Ovary (tissue), 9 donors: ENCODE data around the gene KCNA5. TPM values are rescaled to one million over a fixed set of nuclear protein-coding genes. Genes with fewer than 3 reads are reported as not detected.

ENCODE experiments used
- DNase-seq, 5 donors: peaks; one replicate each; pipeline ENCODE4 v3.0.0-alpha.2; 2019 to 2020
- H3K27ac ChIP-seq, 2 donors: fragments of 200-600 bp; one replicate each; pipeline versions ENCODE4 v1.5.1 to v1.8.0; 2019 to 2022
- H3K27me3 ChIP-seq: fragments of 200-600 bp; one replicate; pipeline ENCODE4 v1.8.0; 2022
- H3K36me3 ChIP-seq: fragments of 200-600 bp; sonication (generic); one replicate; pipeline ENCODE4 v1.5.1; 2019
- H3K4me1 ChIP-seq: one replicate; pipeline ENCODE4 v1.8.1; 2013; ENCODE audit warnings: mild to moderate bottlenecking, moderate library complexity; ENCODE audit not compliant: insufficient read depth
- H3K4me3 ChIP-seq: fragments of 200-600 bp; sonication (generic); one replicate; pipeline ENCODE4 v1.5.1; 2017
- H3K9me3 ChIP-seq, 2 donors: fragments of 200-600 bp in 1 of 2; sonication (generic) in 1 of 2; one replicate each; pipeline versions ENCODE4 v1.5.1 to v1.8.1; 2013 to 2019; ENCODE audit warnings: mild to moderate bottlenecking in 1 of 2, moderate library complexity in 1 of 2
- EP300 ChIP-seq: sonication (generic); formaldehyde crosslinking; IDR thresholded peaks from one replicate; pipeline ENCODE4 v1.6.1; 2017; ENCODE audit warnings: antibody characterized with exemption
- POLR2A ChIP-seq: fragments of 450-650 bp; IDR thresholded peaks from one replicate; pipeline ENCODE4 v1.6.1; 2017; ENCODE audit warnings: antibody characterized with exemption, mild to moderate bottlenecking, moderate library complexity
- WGBS, 3 donors: extraction: QIAGEN DNeasy Blood & Tissue Kit in 1 of 3; methylation state at CpG; one replicate each; pipeline versions ENCODE4 v1.1.5 to v1.1.7; 2013 to 2017; 5-methylcytosine and 5-hydroxymethylcytosine counted together
- intact Hi-C, 4 donors: fragments of 100-400 bp; cut with DNase I; formaldehyde crosslinking; loops; one replicate each; pipeline versions ENCODE4 v1.11.0 to v1.15.1; 2022 to 2023
- polyA plus RNA-seq, 2 donors: library from polyadenylated mRNA; stranded (reverse); fragments of 200-250 nt in 1 of 2; fragments of 350-450 nt in 1 of 2; fragmentation: Illumina TruSeq in 1 of 2; extraction: RNeasy Lipid Tissue Mini Kit (QIAGEN cat#74804) in 1 of 2; gene quantifications; one replicate each; pipeline ENCODE4 v1.2.3, GENCODE V29; 2013 to 2014
- total RNA-seq, 7 donors: library from RNA; depleted of rRNA in 2 of 7; stranded (reverse); fragments of >200 nt in 2 of 7; fragmentation: NEBNext Ultra II Directional in 3 of 7; extraction: Animal tissue kit (Norgen Biotek cat#: 25700) in 3 of 7; gene quantifications; one replicate each; pipeline versions ENCODE4 v1.1.0 to v1.2.4, GENCODE V29; 2016 to 2023
- TF ChIP-seq, protein P1 (sequence below), 3 donors: fragments of 450-650 bp in 2 of 3; fragments of 200-600 bp in 1 of 3; IDR thresholded peaks; one replicate each; pipeline versions ENCODE4 v1.5.1 to v1.8.0; 2016 to 2022; ENCODE audit warnings: antibody characterized with exemption in 3 of 3, mild to moderate bottlenecking in 1 of 3
- donor health status: DM: no; HTN: no; CAD: no; lungs with moderate emphysema.
- donor health status: DM: no; HTN: no; CAD: no.
- donor health status: Bipolar disorder and iron deficiency.
- donor health status: DM: yes; HTN: yes; CAD: no.
- donor health status: DM: no; HTN: no; CAD: no.
- donor health status: DM: yes; HTN: yes; CAD: no.

KCNA5 gene
- total and polyA plus RNA-seq, 9 donors: 0.34 to 3.5 (median 0.74) TPM

- DNase-seq: no peak
- TF ChIP-seq, protein P1, sequence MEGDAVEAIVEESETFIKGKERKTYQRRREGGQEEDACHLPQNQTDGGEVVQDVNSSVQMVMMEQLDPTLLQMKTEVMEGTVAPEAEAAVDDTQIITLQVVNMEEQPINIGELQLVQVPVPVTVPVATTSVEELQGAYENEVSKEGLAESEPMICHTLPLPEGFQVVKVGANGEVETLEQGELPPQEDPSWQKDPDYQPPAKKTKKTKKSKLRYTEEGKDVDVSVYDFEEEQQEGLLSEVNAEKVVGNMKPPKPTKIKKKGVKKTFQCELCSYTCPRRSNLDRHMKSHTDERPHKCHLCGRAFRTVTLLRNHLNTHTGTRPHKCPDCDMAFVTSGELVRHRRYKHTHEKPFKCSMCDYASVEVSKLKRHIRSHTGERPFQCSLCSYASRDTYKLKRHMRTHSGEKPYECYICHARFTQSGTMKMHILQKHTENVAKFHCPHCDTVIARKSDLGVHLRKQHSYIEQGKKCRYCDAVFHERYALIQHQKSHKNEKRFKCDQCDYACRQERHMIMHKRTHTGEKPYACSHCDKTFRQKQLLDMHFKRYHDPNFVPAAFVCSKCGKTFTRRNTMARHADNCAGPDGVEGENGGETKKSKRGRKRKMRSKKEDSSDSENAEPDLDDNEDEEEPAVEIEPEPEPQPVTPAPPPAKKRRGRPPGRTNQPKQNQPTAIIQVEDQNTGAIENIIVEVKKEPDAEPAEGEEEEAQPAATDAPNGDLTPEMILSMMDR (IDR thresholded peaks at IDR 0.05): no peak
- TF ChIP-seq POLR2A (no peak), EP300 (no peak)
- no peaks in the 10 kb centered on the region for H3K4me1 ChIP-seq
- no peak overlapping the region for H3K27ac ChIP-seq
- H3K9me3 ChIP-seq: no peaks in the 10 kb centered on the region
- no peaks in the 10 kb centered on the region for H3K27me3 ChIP-seq
- H3K36me3 ChIP-seq: no peaks in the 10 kb centered on the region
- no peak overlapping the region for H3K4me3 ChIP-seq
- intact Hi-C loops: loop anchor here in 1 of 4 donors (10.0 kb wide), 1 partner anchor 215 kb away; no protein-coding TSS in a partner anchor
- WGBS, 3 donors: 44 to 58% (median 52%) methylated on average over 3 of the region's 3 CpGs
These were observed 26.4 kb downstream of the KCNA5 start for GRCh38 chr12:5070090-5070489.

DNA sequence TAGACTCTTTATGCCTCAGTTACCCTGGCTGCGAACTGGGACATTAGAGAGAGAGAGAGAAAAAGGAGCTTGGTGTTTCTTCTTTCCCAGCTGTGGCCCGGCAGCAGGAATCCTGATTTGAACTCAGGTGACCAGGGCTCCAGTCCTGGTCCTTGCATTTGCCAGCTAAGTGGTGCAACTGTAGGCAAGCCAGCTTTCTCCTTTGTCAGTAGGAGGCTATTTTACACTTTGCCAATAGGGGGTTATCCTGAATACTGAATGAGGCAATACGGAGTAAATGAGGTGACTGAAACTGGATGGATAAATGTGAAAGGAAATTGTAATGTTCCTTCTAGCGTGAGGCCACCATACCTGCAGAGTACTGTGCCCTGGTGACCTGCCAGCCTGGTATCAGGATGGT is 27.8 kb downstream of the KCNA5 start:
- intact Hi-C loops: loop anchor here in 1 of 4 donors (10.0 kb wide), 1 partner anchor 217 kb away; no protein-coding TSS in a partner anchor
- 81 to 90% (median 82%) methylated on average over 4 of the region's 4 CpGs for WGBS, 3 donors

GRCh38 chr12:5072311-5072710 is 28.6 kb downstream of the KCNA5 start:
- TF ChIP-seq POLR2A (no peak), EP300 (no peak)
- TF ChIP-seq, protein P1 (IDR thresholded peaks at IDR 0.05): no peak
- DNase-seq: no peak
- intact Hi-C loops: loop anchor here in 1 of 4 donors (10.0 kb wide), 1 partner anchor 218 kb away; no protein-coding TSS in a partner anchor
- no peaks in the 10 kb centered on the region for H3K9me3 ChIP-seq
- H3K27me3 ChIP-seq: no peaks in the 10 kb centered on the region
- no peak overlapping the region for H3K27ac ChIP-seq
- H3K4me1 ChIP-seq: no peaks in the 10 kb centered on the region
- H3K4me3 ChIP-seq: no peak overlapping the region
- WGBS, 3 donors: 76 to 82% (median 77%) methylated on average over 5 of the region's 5 CpGs
- H3K36me3 ChIP-seq: no peaks in the 10 kb centered on the region

More for the DNA sequence above, 27.8 kb downstream of the KCNA5 start:
- no peaks in the 10 kb centered on the region for H3K9me3 ChIP-seq
- no peak overlapping the region for H3K27ac ChIP-seq
- no peak for TF ChIP-seq POLR2A
- TF ChIP-seq, protein P1 (IDR thresholded peaks at IDR 0.05): no peak
- no peak for TF ChIP-seq EP300
- no peaks in the 10 kb centered on the region for H3K36me3 ChIP-seq
- no peaks in the 10 kb centered on the region for H3K4me1 ChIP-seq
- H3K4me3 ChIP-seq: no peak overlapping the region
- DNase-seq: no peak
- H3K27me3 ChIP-seq: no peaks in the 10 kb centered on the region

DNA sequence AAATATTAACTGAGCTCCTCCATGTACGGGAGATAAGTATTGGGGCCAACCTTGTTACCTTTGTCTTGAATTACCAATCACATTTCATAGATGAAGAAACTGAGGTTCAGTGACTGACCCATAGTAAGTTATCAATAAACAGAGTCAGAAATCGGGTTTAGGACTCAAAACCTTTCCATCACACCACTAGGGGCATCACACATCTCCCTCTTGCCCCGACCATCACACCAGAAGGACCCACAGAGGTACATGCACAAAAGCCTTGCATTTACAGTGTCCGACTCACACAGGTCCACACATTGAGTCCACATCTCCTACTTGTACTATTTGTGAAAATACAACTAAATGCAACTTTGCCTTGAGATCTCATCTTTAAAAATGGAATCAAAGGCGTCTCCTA is 29.4 kb downstream of the KCNA5 start:
- Histone ChIP-seq H3K9me3 (no peaks in the 10 kb centered on the region), H3K4me3 (no peak overlapping the region), H3K27me3 (no peaks in the 10 kb centered on the region), H3K27ac (no peak overlapping the region), H3K36me3 (no peaks in the 10 kb centered on the region), H3K4me1 (no peaks in the 10 kb centered on the region)
- DNase-seq: no peak
- intact Hi-C loops: loop anchor here in 1 of 4 donors (10.0 kb wide), 1 partner anchor 218 kb away; no protein-coding TSS in a partner anchor
- TF ChIP-seq, protein P1 (IDR thresholded peaks at IDR 0.05): no peak
- TF ChIP-seq POLR2A (no peak), EP300 (no peak)
- 74 to 87% (median 79%) methylated on average over 5 of the region's 5 CpGs for WGBS, 3 donors
